K562 (cell line): Measurements from ENCODE around the gene EDN2. TPM values are rescaled to one million over a fixed set of nuclear protein-coding genes. Genes with fewer than 3 reads are reported as not detected.
A peak's percentile ranks its signal among the peaks of the same experiment; 100 is the strongest.

Experiments used
- CCNT2 ChIP-seq: IDR thresholded peaks from 2 replicates; pipeline ENCODE4 v1.6.1; 2011; ENCODE audit warnings: borderline replicate concordance, low read depth, mild to moderate bottlenecking, moderate library complexity, mixed read lengths, low read length; ENCODE audit not compliant: insufficient read length; ENCODE audit errors: extremely low read depth
- FOXA3 ChIP-seq, 2 experiments: fragments of 450-650 bp in 1 of 2; sonication (generic) in 1 of 2; formaldehyde crosslinking; IDR thresholded peaks in 1 of 2; conservative IDR thresholded peaks in 1 of 2; 2 replicates each; pipeline versions ENCODE4 v1.4.0 to v1.8.0; 2020 to 2022; ENCODE audit warnings: mild to moderate bottlenecking in 2 of 2, missing genetic modification reagents in 1 of 2
- FOXJ3 ChIP-seq: sonication (generic); formaldehyde crosslinking; IDR thresholded peaks from 2 replicates; pipeline ENCODE4 v1.4.0; 2020; ENCODE audit warnings: mild to moderate bottlenecking, missing genetic modification reagents
- FOXP1 ChIP-seq: sonication (generic); formaldehyde crosslinking; IDR thresholded peaks from 2 replicates; pipeline ENCODE4 v1.8.0; 2022; ENCODE audit warnings: mild to moderate bottlenecking, missing genetic modification reagents
- HSF4 ChIP-seq: fragments of 250-450 bp; sonication (Bioruptor Pico); IDR thresholded peaks from 2 replicates; pipeline ENCODE4 v2.1.2; 2022; ENCODE audit warnings: mild to moderate bottlenecking, moderate library complexity, borderline replicate concordance
- KLF10 ChIP-seq: fragments of 250-450 bp; sonication (Bioruptor Pico); IDR thresholded peaks from 2 replicates; pipeline ENCODE4 v1.6.1; 2021; ENCODE audit warnings: matching md5 sums
- NCOA2 ChIP-seq, 2 experiments: fragments of 450-650 bp; IDR thresholded peaks; 2 replicates each; pipeline ENCODE4 v1.6.1; 2018; ENCODE audit warnings: mild to moderate bottlenecking in 2 of 2, moderate library complexity in 1 of 2; ENCODE audit not compliant: partially characterized antibody in 2 of 2
- PML ChIP-seq: IDR thresholded peaks from 2 replicates; pipeline ENCODE4 v1.6.1; 2012; ENCODE audit warnings: low read length, inconsistent platforms
- POLR2H ChIP-seq: IDR thresholded peaks from 2 replicates; pipeline ENCODE4 v1.6.1; 2016; ENCODE audit warnings: missing genetic modification characterization, low read depth, mild to moderate bottlenecking, control low read depth, missing compliant biosample characterization, moderate library complexity
- PRMT5 ChIP-seq: sonication (generic); formaldehyde crosslinking; IDR thresholded peaks from 2 replicates; pipeline ENCODE4 v1.5.0; 2020; ENCODE audit warnings: missing genetic modification reagents
- TAL1 ChIP-seq: fragments of 450-650 bp; IDR thresholded peaks from 2 replicates; pipeline ENCODE4 v1.6.1; 2016; ENCODE audit warnings: mild to moderate bottlenecking
- ZBTB34 ChIP-seq: fragments of 250-450 bp; sonication (Bioruptor Pico); IDR thresholded peaks from 2 replicates; pipeline ENCODE4 v1.8.0; 2021; ENCODE audit warnings: mild to moderate bottlenecking, moderate library complexity
- ZBTB7A ChIP-seq: IDR thresholded peaks from 2 replicates; pipeline ENCODE4 v1.6.1; 2011; ENCODE audit warnings: low read depth, mild to moderate bottlenecking, low read length, moderate library complexity, borderline replicate concordance; ENCODE audit not compliant: control insufficient read depth
- ZNF146 ChIP-seq: IDR thresholded peaks from one replicate; pipeline ENCODE4 v1.6.1; 2018; ENCODE audit warnings: missing compliant biosample characterization; ENCODE audit not compliant: unreplicated experiment
- ZNF707 ChIP-seq: fragments of 250-450 bp; sonication (Bioruptor Pico); conservative IDR thresholded peaks from 2 replicates; pipeline ENCODE4 v1.8.0; 2022; ENCODE audit warnings: inconsistent platforms, mild to moderate bottlenecking, moderate library complexity
- polyA plus RNA-seq, 8 experiments: library from polyadenylated mRNA; depleted of rRNA in 4 of 8; stranded (reverse) in 5 of 8; unstranded in 3 of 8; fragments of >200 nt; fragmentation: Nextera tagmentation in 2 of 8; fragmentation: Illumina TruSeq in 1 of 8; extraction: Ambion mirVana in 2 of 8; extraction: Trizol in 1 of 8; gene quantifications; 2 replicates each; pipeline versions ENCODE4 v1.2.1 to v1.2.3, GENCODE V29; 2011 to 2014; ENCODE audit warnings: inconsistent platforms in 1 of 8, missing spikeins in 1 of 8
- total RNA-seq, 7 experiments: library from RNA; depleted of rRNA in 6 of 7; stranded (reverse); fragments of >200 nt in 6 of 7; fragmentation: Illumina TruSeq in 2 of 7; extraction: Trizol in 2 of 7; gene quantifications; 2 replicates each; pipeline versions ENCODE4 v1.2.1 to v1.2.3, GENCODE V29; 2011 to 2021; ENCODE audit warnings: low replicate concordance in 1 of 7
- TF ChIP-seq, protein P1 (sequence below): sonication (generic); formaldehyde crosslinking; IDR thresholded peaks from 2 replicates; pipeline ENCODE4 v1.4.0; 2020; ENCODE audit warnings: mild to moderate bottlenecking, missing genetic modification reagents
- TF ChIP-seq, protein P2 (sequence below): fragments of 450-650 bp; formaldehyde crosslinking; IDR thresholded peaks from 2 replicates; pipeline ENCODE4 v1.4.0; 2020; ENCODE audit warnings: mild to moderate bottlenecking, moderate library complexity
- TF ChIP-seq, protein P3 (sequence below), 2 experiments: fragments of 450-650 bp; conservative IDR thresholded peaks; 2 replicates each; pipeline ENCODE4 v1.6.1; 2017; ENCODE audit warnings: mild to moderate bottlenecking in 2 of 2, moderate library complexity in 2 of 2

The EDN2 gene
- total and polyA plus RNA-seq, 9 of the 15 experiments (the other 6 are each of a cell fraction or from before 2014, with no cell fraction given) = not detected

DNA sequence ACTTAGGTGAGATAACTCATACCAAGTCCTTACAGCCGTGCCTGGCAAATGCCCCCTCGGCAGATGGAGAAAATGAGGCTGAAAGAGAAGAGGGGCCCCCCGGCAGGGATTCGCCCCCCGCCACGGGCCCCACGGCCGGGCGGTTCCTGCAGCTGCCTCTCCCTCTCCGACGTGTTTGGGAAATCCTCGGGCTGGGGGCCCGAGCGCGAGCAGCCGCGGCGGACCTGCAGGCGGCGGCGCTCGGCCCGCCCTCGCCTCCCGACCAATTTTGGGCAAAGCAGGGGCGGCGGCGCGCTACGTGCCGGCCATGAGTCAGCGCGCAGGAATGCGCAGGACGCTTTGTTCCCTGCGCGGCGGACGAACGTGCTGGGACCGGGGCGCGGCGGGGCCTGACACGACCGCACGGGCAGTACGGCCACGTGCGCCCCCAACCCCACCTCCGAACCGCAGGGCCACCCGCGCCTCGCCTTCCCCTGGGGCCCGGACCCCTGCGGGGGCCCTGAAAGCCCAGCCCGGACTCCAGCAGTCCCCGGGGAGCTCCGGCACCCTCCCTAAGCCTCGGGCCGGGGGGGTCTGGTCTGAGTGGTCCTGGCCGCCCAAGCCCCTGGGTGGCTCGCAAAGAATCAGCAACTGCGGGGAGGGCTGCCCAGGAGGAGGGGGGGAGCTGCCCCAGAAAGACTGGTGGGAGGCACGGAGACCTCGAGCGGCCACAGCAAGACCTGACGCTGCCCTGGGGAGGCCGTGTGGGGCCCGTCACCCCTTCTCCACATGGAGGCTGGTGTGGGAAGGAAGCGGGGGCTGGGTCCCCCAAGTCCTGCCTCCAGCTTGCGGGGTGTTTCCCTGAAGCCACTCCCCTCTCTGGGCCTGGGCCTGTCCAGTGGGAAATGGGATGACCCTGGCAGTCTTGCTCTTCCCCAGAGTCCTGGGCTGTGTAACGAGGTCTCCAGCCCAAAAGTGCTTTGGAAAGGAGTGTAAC lies 11.9 kb upstream of the EDN2 start (continued):
- TF ChIP-seq, protein P1, sequence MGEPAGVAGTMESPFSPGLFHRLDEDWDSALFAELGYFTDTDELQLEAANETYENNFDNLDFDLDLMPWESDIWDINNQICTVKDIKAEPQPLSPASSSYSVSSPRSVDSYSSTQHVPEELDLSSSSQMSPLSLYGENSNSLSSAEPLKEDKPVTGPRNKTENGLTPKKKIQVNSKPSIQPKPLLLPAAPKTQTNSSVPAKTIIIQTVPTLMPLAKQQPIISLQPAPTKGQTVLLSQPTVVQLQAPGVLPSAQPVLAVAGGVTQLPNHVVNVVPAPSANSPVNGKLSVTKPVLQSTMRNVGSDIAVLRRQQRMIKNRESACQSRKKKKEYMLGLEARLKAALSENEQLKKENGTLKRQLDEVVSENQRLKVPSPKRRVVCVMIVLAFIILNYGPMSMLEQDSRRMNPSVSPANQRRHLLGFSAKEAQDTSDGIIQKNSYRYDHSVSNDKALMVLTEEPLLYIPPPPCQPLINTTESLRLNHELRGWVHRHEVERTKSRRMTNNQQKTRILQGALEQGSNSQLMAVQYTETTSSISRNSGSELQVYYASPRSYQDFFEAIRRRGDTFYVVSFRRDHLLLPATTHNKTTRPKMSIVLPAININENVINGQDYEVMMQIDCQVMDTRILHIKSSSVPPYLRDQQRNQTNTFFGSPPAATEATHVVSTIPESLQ = no peak
- TF ChIP-seq PML (no peak), ZNF707 (CRISPR knock-in tag) (no peak), TAL1 (no peak), ZNF146 (CRISPR knock-in tag) (no peak), PRMT5 (CRISPR knock-in tag) (no peak), ZBTB7A (peak; percentile 77; the same call in 1 of the 2 replicates), HSF4 (CRISPR knock-in tag) (no peak), FOXJ3 (CRISPR knock-in tag) (no peak), CCNT2 (peak; percentile 94), FOXP1 (peak; percentile 74), KLF10 (CRISPR knock-in tag) (no peak), NCOA2 (IDR thresholded peaks at IDR 0.05; ENCODE audit: partially characterized antibody in 2 of 2) (no peak), POLR2H (tag) (no peak), ZBTB34 (no peak), FOXA3 (CRISPR knock-in tag; conservative IDR thresholded peaks at IDR 0.05 in 1 of 2, IDR thresholded peaks at IDR 0.05 in 1 of 2) (peak in 1 of 2 experiments; percentile 71; a peak in 1 of 4 replicates)
- TF ChIP-seq, protein P2, sequence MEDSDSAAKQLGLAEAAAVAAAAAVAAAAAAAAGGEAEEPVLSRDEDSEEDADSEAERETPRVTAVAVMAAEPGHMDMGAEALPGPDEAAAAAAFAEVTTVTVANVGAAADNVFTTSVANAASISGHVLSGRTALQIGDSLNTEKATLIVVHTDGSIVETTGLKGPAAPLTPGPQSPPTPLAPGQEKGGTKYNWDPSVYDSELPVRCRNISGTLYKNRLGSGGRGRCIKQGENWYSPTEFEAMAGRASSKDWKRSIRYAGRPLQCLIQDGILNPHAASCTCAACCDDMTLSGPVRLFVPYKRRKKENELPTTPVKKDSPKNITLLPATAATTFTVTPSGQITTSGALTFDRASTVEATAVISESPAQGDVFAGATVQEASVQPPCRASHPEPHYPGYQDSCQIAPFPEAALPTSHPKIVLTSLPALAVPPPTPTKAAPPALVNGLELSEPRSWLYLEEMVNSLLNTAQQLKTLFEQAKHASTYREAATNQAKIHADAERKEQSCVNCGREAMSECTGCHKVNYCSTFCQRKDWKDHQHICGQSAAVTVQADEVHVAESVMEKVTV (CRISPR knock-in tag) = no peak
- TF ChIP-seq, protein P3, sequence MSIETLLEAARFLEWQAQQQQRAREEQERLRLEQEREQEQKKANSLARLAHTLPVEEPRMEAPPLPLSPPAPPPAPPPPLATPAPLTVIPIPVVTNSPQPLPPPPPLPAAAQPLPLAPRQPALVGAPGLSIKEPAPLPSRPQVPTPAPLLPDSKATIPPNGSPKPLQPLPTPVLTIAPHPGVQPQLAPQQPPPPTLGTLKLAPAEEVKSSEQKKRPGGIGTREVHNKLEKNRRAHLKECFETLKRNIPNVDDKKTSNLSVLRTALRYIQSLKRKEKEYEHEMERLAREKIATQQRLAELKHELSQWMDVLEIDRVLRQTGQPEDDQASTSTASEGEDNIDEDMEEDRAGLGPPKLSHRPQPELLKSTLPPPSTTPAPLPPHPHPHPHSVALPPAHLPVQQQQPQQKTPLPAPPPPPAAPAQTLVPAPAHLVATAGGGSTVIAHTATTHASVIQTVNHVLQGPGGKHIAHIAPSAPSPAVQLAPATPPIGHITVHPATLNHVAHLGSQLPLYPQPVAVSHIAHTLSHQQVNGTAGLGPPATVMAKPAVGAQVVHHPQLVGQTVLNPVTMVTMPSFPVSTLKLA (conservative IDR thresholded peaks at IDR 0.05) = peak; percentile 73 to 88
